GM12872 (cell line): ENCODE results near the gene TSR3.

Experiments used
- TF ChIP-seq, protein P1 (sequence below): IDR thresholded peaks from 3 replicates; pipeline ENCODE4 v1.5.1; 2011; ENCODE audit warnings: low read depth, mild to moderate bottlenecking, low read length, moderate library complexity; ENCODE audit not compliant: insufficient read depth

The TSR3 gene

DNA sequence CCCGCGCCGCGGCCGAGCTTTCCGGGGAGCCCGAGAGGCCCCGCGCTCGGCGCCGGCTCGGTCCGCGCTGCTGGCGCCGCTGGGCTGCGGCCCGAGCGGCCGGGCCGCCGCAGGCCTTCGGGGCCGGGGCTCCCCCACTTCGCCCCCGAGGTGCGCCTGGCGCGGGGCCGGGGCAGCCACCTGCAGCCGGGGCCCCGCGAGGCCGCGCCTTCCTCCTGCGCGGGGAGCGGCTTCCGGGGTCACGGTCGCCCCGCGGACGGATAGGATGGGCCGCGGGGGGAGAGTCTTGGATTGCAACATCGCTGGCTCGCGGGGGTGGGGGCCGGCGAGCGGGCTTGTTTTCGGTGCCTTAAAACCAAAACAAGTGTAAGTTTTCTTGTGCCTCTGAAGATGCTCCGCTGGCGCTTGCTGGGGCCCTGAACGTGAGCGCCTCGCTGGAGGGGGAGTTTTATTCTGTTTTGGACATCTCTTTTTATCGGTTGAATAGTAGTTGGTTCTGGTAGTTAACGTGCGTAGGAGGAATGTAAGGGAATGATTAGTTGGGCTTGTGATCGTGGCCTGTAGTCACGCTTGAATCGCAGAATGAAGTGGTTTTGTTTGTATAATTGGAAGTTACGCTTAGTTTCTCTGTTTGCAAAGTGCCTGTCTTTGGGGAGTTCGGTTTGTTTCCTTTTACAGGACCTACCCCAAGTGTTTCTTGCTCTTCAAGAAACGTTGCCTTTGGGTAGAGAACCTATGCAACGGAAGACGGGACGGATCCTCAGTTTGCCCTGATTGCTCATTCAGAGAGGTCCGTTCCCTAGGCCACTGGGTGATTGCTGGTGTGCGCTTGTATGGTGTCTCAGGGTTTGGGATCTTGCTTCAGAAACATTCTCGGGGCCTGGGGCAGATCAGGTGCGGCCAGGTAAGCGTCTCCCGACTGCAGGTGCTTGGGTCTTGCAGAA lies 41.5 kb downstream of the TSR3 start:
- TF ChIP-seq, protein P1, sequence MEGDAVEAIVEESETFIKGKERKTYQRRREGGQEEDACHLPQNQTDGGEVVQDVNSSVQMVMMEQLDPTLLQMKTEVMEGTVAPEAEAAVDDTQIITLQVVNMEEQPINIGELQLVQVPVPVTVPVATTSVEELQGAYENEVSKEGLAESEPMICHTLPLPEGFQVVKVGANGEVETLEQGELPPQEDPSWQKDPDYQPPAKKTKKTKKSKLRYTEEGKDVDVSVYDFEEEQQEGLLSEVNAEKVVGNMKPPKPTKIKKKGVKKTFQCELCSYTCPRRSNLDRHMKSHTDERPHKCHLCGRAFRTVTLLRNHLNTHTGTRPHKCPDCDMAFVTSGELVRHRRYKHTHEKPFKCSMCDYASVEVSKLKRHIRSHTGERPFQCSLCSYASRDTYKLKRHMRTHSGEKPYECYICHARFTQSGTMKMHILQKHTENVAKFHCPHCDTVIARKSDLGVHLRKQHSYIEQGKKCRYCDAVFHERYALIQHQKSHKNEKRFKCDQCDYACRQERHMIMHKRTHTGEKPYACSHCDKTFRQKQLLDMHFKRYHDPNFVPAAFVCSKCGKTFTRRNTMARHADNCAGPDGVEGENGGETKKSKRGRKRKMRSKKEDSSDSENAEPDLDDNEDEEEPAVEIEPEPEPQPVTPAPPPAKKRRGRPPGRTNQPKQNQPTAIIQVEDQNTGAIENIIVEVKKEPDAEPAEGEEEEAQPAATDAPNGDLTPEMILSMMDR: no peak

DNA sequence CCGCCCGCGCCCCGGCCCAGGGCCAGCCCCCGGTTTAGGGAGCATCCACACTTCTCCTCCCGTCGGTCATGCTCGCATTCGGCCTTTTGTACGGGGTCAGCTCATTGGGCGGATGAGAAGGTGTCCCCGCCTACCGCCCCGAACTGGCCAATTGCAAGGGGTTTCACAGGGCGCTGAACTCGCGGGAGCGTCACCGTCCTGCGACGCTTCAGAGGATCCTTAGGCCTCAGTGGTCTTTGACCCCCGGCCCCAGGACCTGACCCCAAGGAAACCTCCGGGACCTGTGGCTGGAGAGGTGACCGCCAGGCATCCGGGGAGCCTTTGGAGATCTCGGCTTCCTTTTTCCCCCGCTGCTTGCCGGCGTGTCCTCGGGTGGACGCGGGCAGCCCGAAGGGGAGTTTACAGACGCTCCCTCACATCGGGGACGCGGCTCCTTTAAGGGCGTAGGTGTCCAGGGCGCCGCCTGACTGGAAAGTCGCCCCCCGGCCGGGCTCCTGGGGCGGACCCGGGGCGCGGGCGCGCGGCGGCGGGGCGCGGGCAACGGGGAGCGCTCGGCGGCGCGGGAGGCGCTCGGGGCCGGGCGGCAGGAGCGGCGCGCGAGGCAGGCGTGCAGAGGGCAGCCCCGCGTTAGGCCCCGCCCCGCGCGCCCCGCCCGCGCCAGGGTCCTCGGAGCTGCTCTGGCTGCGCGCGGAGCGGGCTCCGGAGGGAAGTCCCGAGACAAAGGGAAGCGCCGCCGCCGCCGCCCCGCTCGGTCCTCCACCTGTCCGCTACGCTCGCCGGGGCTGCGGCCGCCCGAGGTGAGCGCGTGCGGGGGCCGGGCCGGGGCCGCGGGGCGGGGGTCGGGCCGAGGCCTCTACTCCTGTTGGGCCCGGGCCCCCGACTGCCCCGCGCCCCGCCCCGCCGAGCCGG lies 42.4 kb downstream of the TSR3 start, which contains the start of gene UBE2I:
TSS of gene UBE2I (plus strand) at position 660 of the 909 bp plus-strand sequence. CDS start 4,395 bp downstream, outside the sequence.
- TF ChIP-seq, protein P1: no peak

DNA sequence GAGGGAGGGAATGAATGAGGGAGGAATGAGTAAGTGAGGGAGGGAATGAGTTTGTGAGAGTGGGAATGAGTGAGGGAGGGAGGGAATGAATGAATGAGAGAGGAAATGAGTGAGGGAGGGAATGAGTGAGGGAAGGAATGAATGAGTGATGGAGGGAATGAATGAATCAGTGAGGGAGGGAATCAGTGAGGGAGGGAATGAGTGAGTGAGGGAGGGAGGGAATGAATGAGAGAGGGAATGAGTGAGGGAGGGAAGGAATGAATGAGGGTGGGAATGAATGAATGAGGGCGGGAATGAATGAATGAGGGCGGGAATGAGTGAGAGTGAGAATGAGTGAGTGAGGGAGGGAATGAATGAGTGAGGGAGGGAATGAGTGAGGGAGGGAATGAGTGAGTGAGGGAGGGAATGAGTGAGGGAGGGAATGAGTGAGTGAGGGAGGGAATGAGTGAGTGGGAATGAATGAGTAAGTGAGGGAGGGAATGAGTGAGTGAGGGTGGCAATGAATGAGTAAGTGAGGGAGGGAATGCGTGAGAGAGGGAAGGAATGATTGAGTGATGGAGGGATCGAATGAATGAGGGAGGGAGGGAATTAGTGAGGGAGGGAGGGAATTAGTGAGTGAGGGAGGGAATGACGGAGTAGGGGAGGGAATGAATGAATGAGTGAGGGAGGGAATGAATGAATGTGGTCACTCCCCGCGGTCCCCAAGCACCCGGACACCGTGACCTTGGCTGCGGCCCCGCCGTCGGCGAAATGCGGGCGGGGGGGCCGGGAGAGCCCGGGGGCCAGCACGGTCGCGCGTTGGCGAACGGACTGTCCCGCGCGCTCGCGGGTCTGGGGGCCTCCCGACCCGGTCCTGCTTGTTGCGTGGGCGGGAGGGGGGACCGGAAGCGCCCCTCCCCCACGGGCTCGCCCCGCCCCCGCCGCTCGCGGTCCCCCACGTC lies 43.4 kb downstream of the TSR3 start:
- TF ChIP-seq, protein P1: no peak

DNA sequence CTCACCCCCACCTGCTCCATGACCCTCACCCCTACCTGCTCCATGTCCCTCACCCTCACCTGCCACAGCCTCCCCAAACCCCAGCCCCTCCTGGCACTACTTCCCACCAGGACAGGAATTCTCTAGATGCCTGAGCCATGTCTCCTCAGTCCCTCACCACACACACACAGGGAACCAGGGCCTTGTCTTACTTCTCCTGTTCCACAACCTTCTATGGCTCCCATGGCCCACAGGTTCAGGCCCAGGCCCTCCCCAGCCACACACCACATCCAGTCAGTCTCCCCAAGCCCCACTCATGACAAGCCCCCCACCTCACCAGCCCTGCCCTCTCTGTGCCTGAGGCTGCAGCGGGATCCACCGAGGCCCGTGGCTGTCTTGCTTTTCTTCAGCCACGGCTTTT lies 45.3 kb downstream of the TSR3 start:
- TF ChIP-seq, protein P1: no peak

DNA sequence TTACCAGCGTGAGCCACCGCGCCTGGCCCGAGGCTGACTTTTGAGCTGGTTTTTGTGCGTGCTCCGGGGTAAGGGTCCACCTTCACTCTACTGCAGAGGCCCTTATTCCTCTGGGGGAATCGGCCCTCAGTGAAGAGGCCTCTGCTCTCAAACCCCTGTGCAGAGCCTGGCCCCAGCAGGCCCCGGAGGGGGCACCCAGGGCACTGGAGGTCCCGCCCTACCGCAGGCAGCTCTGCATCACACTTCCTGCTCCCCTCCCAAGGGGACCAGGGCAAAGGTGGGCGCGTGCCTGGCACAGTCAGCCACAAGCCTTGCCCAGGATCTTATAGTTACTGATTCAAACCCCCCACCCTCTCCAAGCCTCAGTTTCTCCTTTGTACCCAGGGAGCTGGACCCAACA lies 45.9 kb downstream of the TSR3 start:
- TF ChIP-seq, protein P1: no peak

DNA sequence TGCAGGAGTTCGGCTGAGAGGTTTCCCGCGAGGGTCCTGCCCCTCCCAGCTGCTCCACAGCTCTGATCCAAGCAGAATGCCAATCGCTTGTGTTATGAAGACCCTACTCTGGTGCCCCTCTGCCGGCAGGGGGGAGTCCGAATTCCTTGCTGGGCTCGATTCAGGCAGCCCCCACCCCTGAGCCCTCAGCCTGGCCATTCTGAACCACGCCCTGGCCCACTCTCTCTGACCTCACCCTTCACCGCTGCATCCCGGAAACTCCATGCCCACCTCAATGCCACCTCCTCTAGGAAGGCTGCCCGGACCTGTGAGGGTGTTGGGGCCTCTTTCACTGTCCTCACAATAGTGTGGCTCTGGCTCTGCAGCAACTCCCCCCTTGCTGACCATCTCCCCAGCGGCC lies 50.1 kb downstream of the TSR3 start:
- TF ChIP-seq, protein P1: no peak
